Keratinocyte (primary cell): ENCODE data around the gene VEZF1. TPM values are rescaled to one million over a fixed set of nuclear protein-coding genes. Genes with fewer than 3 reads are reported as not detected.

Experiments
- DNase-seq: peaks from one replicate; pipeline ENCODE4 v3.0.0-alpha.2; 2011; ENCODE audit warnings: low read depth, missing footprints, low spot score
- FAIRE-seq: peaks from 2 replicates; lab custom pipeline; 2011; peaks lifted over from hg19 to GRCh38; lab: Jason Lieb, UNC
- H2AFZ ChIP-seq: 2 replicates; pipeline ENCODE4 v1.6.0; 2012; ENCODE audit warnings: low read length, control low read depth, inconsistent platforms; ENCODE audit not compliant: control insufficient read depth
- H3K27ac ChIP-seq: 2 replicates; pipeline ENCODE4 v1.5.1; 2011; ENCODE audit warnings: low read length; ENCODE audit not compliant: control insufficient read depth, insufficient read depth
- H3K27me3 ChIP-seq: 3 replicates; pipeline ENCODE4 v1.6.0; 2011; ENCODE audit warnings: low read length; ENCODE audit not compliant: control insufficient read depth, insufficient read depth; ENCODE audit errors: extremely low read depth
- H3K36me3 ChIP-seq, 2 experiments: 2 replicates in 1 of 2; 3 replicates in 1 of 2; pipeline ENCODE4 v1.5.1; 2011; ENCODE audit warnings: low read length in 2 of 2, mild to moderate bottlenecking in 1 of 2; ENCODE audit not compliant: control insufficient read depth in 2 of 2, insufficient read depth in 2 of 2; ENCODE audit errors: extremely low read depth in 1 of 2
- H3K4me1 ChIP-seq: 3 replicates; pipeline ENCODE4 v1.5.1; 2011; ENCODE audit warnings: low read length; ENCODE audit not compliant: control insufficient read depth, insufficient read depth; ENCODE audit errors: extremely low read depth
- H3K4me2 ChIP-seq: 3 replicates; pipeline ENCODE4 v1.6.0; 2011; ENCODE audit warnings: low read depth, low read length; ENCODE audit not compliant: control insufficient read depth, insufficient read depth; ENCODE audit errors: extremely low read depth
- H3K4me3 ChIP-seq, 3 experiments: fragments of 200-600 bp in 1 of 3; sonication (generic) in 1 of 3; 2 replicates in 2 of 3; 3 replicates in 1 of 3; pipeline ENCODE4 v1.5.1; 2011 to 2016; ENCODE audit warnings: low read length in 3 of 3, mild to moderate bottlenecking in 3 of 3, control low read depth in 2 of 3, inconsistent platforms in 1 of 3, low read depth in 1 of 3, mixed read lengths in 1 of 3, mixed run types in 1 of 3, moderate library complexity in 1 of 3; ENCODE audit not compliant: control insufficient read depth in 2 of 3, insufficient read depth in 2 of 3; ENCODE audit errors: extremely low read depth in 1 of 3
- H3K79me2 ChIP-seq: 2 replicates; pipeline ENCODE4 v1.6.0; 2012; ENCODE audit warnings: low read length; ENCODE audit not compliant: control insufficient read depth, insufficient read depth
- H3K9ac ChIP-seq: 3 replicates; pipeline ENCODE4 v1.6.0; 2011; ENCODE audit warnings: low read length; ENCODE audit not compliant: control insufficient read depth, insufficient read depth; ENCODE audit errors: extremely low read depth
- H3K9me1 ChIP-seq: 3 replicates; pipeline ENCODE4 v1.6.0; 2011; ENCODE audit warnings: low read length; ENCODE audit not compliant: control insufficient read depth, insufficient read depth; ENCODE audit errors: extremely low read depth
- H3K9me3 ChIP-seq: 2 replicates; pipeline ENCODE4 v1.5.1; 2012; ENCODE audit warnings: low read depth, low read length; ENCODE audit not compliant: control insufficient read depth
- H4K20me1 ChIP-seq: 3 replicates; pipeline ENCODE4 v1.6.0; 2011; ENCODE audit warnings: low read length; ENCODE audit not compliant: control insufficient read depth, insufficient read depth; ENCODE audit errors: extremely low read depth
- EZH2 ChIP-seq: IDR thresholded peaks from one replicate; pipeline ENCODE4 v1.6.1; 2012; ENCODE audit warnings: inconsistent platforms, mild to moderate bottlenecking, low read length, moderate library complexity
- dilution Hi-C: fragments of 300-500 bp; cut with MboI; formaldehyde crosslinking; loops from one replicate; pipeline ENCODE4 v1.7.0; 2020; ENCODE audit warnings: low sequenced_read_pairs; ENCODE audit not compliant: extremely low pct_ligation_motif_present
- polyA plus RNA-seq, 5 experiments: library from polyadenylated mRNA; depleted of rRNA in 3 of 5; stranded (reverse) in 3 of 5; stranded (forward) in 1 of 5; unstranded in 1 of 5; fragments of >200 nt; gene quantifications; 1 replicate in 1 of 5; 2 replicates in 3 of 5; 3 replicates in 1 of 5; pipeline versions ENCODE4 v1.2.1 to v1.2.3, GENCODE V29; 2011 to 2012; ENCODE audit warnings: missing spikeins in 2 of 5, low read depth in 1 of 5, low replicate concordance in 1 of 5
- TF ChIP-seq, protein P1 (sequence below), 3 experiments: IDR thresholded peaks in 1 of 3; conservative IDR thresholded peaks in 1 of 3; optimal IDR thresholded peaks in 1 of 3; 2 replicates in 2 of 3; 3 replicates in 1 of 3; pipeline versions ENCODE3 to v1.5.1; 2011; ENCODE audit warnings: low read length in 3 of 3, mild to moderate bottlenecking in 3 of 3, moderate library complexity in 2 of 3, control low read depth in 1 of 3, inconsistent platforms in 1 of 3; ENCODE audit not compliant: insufficient read depth in 2 of 3; ENCODE audit errors: extremely low read depth in 1 of 3

The VEZF1 gene
- polyA plus RNA-seq, 1 donor (not counting 4 experiments of a cell fraction or from before 2014, with no cell fraction given), result 22.8 TPM

DNA sequence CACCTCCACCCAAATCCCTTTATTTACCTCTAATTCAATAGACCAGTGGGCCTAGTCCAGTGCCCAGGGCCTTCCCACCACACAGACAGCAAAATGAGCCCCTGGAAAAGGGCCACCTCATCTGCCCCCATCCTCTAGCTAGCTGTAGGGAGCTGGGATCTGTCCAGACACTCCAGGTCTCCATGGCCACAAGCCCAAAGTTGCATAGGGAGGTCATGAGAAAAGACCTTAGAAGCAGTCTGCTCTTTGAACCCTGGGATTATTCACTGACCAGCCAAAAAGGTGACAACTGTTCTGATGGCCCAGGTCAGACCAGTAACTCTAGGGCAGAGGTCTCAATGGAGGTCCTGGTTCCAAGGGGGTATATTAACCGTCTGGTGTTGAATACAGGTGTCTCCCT, 34.8 kb downstream of the VEZF1 start:
- Histone ChIP-seq H2AFZ (no peak overlapping the region), H3K9me1 (no peaks in the 10 kb centered on the region), H3K4me2 (peak overlapping the region; percentile 22), H3K79me2 (peaks cover 20% of the 10 kb centered on the region), H3K4me3 (peak overlapping the region in 1 of 3 experiments; percentile 7), H3K9ac (no peak overlapping the region), H3K4me1 (peaks cover 40% of the 10 kb centered on the region), H3K9me3 (no peaks in the 10 kb centered on the region), H4K20me1 (no peaks in the 10 kb centered on the region), H3K27me3 (no peaks in the 10 kb centered on the region), H3K27ac (no peak overlapping the region), H3K36me3 (no peaks in the 10 kb centered on the region)
- FAIRE-seq (no peak), DNase-seq (no peak)
- TF ChIP-seq, protein P1, sequence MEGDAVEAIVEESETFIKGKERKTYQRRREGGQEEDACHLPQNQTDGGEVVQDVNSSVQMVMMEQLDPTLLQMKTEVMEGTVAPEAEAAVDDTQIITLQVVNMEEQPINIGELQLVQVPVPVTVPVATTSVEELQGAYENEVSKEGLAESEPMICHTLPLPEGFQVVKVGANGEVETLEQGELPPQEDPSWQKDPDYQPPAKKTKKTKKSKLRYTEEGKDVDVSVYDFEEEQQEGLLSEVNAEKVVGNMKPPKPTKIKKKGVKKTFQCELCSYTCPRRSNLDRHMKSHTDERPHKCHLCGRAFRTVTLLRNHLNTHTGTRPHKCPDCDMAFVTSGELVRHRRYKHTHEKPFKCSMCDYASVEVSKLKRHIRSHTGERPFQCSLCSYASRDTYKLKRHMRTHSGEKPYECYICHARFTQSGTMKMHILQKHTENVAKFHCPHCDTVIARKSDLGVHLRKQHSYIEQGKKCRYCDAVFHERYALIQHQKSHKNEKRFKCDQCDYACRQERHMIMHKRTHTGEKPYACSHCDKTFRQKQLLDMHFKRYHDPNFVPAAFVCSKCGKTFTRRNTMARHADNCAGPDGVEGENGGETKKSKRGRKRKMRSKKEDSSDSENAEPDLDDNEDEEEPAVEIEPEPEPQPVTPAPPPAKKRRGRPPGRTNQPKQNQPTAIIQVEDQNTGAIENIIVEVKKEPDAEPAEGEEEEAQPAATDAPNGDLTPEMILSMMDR (optimal IDR thresholded peaks at IDR 0.05 in 1 of 3, IDR thresholded peaks at IDR 0.05 in 1 of 3, conservative IDR thresholded peaks at IDR 0.05 in 1 of 3; ENCODE audit: extremely low read depth in 1 of 3, insufficient read depth in 2 of 3, low read length in 3 of 3), result no peak
- dilution Hi-C loops, result no loop called here

DNA sequence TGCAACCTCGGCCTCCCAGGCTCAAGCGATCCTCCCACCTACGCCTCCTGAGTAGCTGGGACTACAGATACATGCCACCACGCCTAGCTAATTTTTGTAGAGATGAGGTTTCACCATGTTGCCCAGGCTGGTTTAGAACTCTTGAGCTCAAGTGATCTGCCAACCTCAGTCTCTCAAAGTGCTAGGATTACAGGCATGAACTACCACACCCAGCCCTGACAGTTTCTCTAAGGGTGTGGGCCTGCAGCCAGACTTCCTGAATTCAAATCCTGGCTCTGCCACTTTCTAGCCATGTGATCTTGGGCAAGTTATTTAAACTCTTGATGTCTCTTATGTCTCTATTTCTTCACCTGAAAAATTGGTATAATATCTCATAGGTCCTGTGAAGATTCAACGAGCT, 38.4 kb downstream of the VEZF1 start:
- FAIRE-seq (peak; percentile 71), DNase-seq (no peak)
- dilution Hi-C loops, result no loop called here
- no peaks in the 10 kb centered on the region for H4K20me1 ChIP-seq
- H3K27ac ChIP-seq, result peak overlapping the region; percentile 24
- peaks cover 24% of the 10 kb centered on the region for H3K79me2 ChIP-seq
- no peaks in the 10 kb centered on the region for H3K9me1 ChIP-seq
- H2AFZ ChIP-seq, result no peak overlapping the region
- peaks cover 57% of the 10 kb centered on the region for H3K4me1 ChIP-seq
- no peak overlapping the region for H3K4me3 ChIP-seq
- no peaks in the 10 kb centered on the region for H3K36me3 ChIP-seq
- H3K9ac ChIP-seq, result no peak overlapping the region
- H3K27me3 ChIP-seq, result no peaks in the 10 kb centered on the region
- H3K4me2 ChIP-seq, result no peak overlapping the region
- no peaks in the 10 kb centered on the region for H3K9me3 ChIP-seq
- no peak for TF ChIP-seq EZH2
- TF ChIP-seq, protein P1 (optimal IDR thresholded peaks at IDR 0.05 in 1 of 3, IDR thresholded peaks at IDR 0.05 in 1 of 3, conservative IDR thresholded peaks at IDR 0.05 in 1 of 3; ENCODE audit: extremely low read depth in 1 of 3, insufficient read depth in 2 of 3, low read length in 3 of 3), result no peak
